CD4-positive, alpha-beta T cell treated with Interleukin-21 for 1 hour (primary cell): ENCODE results near the gene PSMD7.
A peak's percentile ranks its signal among the peaks of the same experiment; 100 is the strongest.
"Not testable (repeated sequence)": the region's sequence is repeated elsewhere in the genome, so short reads cannot be mapped to it uniquely, and the experiment has no call there.

ENCODE experiments used
- DNase-seq: peaks from one replicate; pipeline ENCODE4 v3.0.0-alpha.2; 2020

The PSMD7 gene

DNA sequence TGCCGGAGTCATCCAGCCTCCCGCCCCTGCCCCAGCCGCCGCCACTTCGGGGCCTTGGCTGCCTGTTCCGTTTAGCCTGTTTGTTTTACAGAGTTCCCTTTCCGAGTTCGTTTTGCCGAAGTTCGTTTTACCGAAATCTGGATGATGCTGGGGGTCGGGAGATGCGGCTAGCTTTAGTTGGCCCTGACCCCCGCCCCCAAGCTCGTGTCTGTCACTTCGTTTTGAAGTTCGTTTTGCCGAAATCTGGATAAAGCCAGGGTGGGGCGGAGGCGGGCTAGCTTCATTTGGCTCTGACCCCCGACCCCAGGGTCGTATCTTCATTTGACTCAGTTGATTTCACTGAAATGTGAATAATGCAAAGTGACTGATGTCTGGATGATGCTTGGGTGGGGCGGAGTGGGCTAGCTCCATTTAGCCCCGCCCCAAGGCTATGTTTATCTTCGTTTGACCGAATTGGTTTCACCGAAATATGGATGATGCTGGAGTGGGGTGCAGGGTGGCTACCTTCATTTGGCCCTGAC lies 591 bp downstream of the PSMD7 start:
- DNase-seq: peak; percentile 27

DNA sequence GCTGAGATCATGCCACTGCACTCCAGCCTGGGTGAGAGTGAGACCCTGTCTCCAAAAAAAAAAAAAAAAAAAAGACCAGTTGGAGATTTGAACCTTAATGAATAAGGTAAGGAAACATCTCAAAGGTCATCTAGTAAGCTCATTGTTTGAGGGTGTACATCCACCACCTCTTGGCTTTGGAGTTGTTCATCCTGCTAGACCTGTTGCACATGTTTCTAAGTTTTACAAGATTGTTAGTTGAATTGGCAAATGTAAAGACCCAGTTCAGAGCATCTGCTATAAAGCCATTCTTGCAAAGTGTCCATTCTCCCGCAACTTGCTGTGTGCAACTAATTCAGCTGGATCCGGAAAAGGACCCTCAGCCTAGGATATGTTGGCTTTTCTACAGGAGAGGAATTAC lies 1.5 kb downstream of the PSMD7 start:
- no peak for DNase-seq

DNA sequence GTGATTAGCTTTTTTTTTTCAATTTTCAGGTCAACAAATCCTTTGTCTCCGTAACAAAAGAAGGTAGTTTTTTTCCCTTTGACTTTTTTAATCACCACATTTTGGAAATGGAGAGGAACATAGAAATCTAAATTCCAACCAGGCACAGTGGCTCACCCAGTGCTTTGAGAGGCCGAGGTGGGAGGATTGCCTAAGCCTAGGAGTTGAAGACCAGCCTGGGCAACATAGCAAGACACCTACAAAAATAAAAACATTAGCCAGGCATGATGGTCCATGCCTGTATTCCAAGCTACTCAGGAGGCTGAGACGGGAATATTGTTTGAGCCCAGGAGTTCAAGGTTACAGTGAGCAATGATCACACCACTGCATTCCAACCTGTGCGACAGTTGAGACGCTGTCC lies 5.7 kb downstream of the PSMD7 start:
- no peak for DNase-seq

DNA sequence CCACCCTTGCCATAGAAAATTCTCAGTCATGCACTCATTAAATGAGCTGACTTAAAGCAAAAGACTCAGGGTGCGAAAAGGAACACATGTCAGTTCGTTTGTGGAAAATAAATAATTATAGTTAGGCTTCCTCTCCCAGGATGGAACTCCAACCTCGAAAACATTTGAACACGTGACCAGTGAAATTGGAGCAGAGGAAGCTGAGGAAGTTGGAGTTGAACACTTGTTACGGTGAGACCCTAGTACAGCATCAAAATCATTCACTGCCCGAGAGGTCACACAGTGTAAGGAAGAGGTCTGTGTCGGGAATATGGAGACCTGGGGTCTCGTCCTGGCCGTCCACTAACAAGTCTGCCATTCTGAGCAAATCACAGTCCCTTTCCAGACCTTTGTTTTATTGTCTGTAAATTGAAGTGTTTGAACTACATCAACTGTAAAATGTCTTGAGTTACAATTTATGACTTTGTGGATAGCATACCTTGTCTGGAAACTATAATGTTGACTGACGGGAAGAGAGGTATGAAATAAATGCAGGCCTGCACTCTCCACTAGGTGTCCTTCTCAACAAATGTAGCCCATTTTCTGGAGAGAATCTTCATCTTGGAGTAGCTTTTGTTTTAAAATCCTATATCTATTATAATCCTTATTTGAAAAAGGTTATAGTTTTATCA lies 7.7 kb downstream of the PSMD7 start:
- no peak for DNase-seq

DNA sequence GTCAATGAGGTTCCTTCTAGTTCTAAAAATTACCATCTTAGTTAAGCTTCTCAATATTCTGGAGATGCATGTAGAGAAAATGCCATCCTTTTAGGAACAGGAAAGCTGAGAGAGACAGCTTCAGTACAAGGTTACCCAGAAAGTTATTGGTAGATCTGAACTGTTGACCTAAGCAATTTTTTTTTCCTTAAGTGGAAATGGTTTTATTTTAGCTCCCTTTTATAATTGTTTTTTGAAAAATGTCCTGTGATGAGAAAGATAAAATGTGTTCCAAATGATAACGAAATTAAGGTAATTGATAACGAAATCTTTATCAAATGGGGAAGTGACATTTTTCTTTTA lies 8.2 kb downstream of the PSMD7 start:
- no peak for DNase-seq

DNA sequence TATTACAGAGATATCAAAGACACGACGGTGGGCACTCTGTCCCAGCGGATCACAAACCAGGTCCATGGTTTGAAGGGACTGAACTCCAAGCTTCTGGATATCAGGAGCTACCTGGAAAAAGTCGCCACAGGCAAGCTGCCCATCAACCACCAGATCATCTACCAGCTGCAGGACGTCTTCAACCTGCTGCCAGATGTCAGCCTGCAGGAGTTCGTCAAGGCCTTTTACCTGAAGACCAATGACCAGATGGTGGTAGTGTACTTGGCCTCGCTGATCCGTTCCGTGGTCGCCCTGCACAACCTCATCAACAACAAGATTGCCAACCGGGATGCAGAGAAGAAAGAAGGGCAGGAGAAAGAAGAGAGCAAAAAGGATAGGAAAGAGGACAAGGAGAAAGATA lies 8.7 kb downstream of the PSMD7 start:
- no peak for DNase-seq

DNA sequence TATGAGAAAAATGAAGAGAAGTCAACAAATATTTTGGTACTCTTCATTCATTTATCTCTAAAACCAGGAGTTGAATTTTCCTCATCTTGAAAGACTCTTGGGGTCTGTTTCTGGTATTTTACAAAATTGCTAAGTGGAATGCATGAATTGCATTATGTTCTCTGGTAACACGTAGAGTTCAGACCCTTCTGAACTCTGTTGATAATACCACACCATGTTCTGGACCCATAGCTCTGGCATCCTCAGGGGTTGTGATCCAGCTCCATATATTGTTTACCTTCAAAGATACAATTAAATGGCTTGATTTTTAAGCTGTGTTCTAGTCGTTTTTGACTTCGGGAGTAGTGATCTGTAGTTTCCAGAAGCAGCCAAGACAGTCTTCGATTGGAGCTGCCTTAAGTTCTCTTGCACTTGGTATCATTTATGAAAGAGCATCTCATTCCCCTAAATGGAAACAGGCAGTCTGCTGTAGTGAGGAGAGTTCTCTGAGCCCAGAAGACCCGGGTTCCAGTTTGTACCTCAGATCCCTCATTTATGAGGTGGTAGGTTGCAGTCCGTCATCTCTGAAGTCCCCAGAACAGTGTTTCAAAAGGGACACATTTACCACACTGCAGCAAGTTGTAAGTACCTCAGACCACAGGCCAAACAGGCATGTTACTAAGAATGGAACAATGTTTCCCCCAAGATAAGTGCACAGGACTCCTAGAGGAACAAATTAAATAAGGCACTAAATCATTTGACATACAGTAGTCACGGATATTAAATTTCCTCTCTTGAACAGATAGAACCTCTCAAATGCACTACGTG lies 9.6 kb downstream of the PSMD7 start:
- no peak for DNase-seq

DNA sequence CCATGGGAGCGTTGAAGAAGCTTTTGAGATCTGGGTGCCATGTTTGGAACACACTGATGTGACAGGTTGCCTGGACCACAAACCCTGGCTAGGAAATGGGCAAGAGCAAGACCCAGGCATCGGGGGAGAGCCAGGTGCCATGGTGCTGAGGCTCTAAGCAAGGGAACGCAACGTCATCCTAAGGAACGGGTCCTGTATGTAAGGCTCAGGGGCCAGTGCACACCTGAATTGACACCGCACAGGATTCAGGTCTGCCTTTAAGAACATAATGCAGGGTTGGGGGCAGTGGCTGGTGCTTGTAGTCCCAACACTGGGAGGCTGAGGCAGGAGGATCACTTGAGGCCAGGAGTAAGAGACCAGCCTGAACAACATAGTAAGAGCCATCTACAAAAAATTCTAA lies 10.8 kb downstream of the PSMD7 start:
- no peak for DNase-seq

DNA sequence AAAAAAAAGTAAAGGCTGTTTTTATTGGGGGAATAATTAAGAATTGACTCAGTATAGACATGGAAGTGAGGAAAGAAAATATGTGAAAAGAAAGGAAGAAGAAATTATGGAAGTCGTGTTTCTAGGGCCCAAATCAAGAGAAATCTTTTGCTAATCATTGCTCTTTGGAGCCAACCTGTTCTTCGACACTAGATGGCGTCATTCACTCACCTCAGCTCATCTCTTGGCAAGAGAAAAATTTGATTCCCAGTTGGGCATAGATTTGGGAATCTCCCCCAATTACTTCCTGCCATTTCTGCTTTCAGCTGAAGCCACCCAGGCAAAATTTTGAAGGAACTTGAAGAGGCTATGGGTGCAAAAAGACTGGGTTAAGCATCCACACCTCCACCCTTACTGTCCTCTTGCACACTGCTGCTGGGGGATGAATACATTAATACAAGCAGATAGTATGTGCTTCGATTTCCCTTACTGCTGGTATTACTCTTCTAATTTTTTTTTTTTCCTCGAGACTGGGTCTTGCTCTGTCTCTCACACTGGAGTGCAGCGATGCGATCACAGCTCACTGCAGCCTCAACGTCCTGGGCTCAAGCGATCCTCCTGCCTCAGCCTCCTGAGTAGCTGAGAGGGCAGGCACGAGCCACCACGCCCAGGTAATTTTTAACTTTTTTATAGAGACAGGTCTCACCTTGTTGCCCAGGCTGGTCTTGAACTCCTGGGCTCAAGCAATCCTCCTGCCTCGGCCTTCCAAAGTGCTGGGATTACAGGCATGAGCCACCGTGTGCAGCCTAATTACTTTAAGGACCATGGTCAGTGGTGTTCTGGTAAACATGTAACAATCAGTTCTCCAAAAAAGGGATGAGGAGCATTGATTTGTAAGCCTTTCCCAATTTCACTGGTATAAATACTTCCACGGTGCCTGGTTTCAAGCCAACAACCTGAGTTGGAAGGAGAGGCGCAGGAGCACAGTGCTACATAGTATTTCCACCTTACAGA lies 13.5 kb downstream of the PSMD7 start:
- peak; percentile 43 for DNase-seq

DNA sequence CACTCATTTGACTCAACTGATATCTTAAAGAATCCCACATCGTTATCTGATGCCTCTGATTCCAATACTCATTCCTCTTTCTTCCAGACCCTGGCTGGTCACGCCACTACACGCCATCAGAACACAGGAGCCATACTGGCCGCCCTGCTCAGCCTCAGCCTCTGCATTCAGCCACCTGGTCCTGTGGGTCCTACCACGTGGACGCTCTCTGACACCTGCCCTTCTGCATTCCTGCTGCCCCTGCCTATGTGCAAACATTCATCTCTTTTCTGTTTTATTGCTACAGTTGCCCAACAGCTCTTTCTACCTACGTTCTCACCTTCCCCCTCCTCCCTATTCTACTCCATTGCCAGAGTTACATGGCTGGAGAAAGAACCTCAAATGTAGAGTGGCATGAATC lies 18.4 kb downstream of the PSMD7 start:
- DNase-seq: no peak

DNA sequence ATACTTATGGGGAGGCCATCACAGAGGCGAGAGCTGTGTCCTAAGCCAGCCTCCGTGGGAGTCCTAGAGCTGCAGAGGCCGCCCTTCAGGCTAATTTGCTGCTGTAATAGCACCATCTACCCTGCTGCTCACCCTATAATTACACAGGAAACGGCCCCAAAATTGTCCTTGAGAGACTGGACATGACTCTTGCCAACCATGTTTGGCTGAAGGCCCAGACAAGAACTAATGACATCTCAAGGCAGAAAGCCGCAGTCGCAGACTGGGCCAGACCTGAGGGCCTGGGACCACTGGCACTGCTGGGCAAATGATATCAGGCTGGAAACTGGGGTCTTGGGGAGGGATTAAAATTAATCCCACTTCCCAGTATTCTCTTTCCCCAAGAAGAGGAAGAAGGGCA lies 24.1 kb downstream of the PSMD7 start:
- no peak for DNase-seq

DNA sequence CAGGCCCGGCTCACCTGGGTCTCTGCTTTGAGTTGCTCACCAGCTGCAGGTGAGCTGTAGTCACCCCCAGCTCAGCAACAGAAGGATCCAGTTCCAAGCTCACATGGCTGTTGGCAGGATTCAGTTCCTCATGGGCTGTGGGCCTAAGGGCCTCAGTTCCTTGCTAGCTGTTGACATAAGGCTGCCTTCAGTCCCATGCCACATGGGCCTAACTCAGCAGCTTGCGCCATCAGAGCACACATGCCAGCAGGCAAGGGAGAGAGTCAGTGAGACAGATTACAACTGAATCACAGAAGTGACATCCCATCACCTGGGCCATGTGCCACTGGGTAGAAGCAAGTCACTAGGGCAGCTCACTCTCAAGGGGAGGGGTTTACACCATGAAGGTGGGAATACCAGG lies 24.7 kb downstream of the PSMD7 start:
- DNase-seq: no peak

DNA sequence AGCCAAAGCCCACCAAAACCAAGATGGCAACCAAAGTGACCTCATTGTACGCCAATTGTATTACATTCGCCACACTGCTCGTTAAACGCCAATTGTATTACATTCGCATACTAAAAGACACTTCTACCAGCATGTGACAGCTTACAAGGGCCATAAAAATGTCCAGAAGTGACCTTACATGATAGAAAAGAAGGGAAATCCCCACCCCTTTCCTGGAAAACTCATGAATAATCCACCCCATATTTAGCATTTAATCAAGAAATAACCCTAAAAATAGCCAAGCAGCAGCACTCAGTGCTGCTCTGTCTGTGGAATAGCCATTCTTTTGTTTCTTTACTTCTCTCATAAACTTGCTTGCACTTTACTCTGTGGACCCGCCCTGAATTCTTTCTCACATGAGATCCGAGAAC lies 25.7 kb downstream of the PSMD7 start:
- no peak for DNase-seq

DNA sequence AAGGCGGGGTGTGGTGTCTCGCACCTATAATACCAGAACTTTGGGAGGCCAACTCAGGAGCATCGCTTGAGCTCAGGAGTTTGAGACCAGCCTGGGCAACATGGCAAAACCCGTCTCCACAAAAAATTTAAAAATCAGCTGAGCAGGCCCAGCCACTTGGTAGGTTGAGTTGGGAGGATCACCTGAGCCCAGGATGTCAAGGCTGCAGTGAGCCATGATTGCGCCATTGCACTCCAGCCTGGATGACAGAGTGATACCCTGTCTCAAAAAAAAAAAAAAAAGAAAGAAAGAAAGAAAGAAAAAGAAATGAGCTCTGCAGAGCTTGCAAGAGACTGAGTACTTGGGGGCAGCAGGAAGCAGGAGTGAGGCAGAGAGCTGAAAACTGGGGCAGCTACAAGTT lies 28.2 kb downstream of the PSMD7 start:
- not testable (repeated sequence) for DNase-seq

DNA sequence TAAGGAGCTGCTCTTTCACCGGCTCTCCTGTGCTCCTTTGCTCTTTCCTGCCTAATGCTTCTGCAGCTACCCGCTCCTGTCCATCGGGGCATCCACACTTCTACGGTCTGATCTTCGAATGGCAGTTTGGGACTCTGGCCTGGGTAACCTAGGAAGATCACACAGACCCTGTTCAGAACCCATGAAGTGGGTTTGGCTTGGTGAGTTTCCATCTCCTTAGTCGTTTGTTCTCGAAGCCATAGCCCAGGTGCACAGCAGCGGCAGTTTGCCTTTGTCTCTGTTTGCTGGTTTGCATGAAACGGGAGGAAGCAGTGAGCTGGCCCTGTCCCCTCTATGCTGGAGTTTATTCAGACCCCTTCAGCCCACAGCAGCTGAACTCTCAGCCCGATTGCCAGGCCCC lies 29.0 kb downstream of the PSMD7 start:
- no peak for DNase-seq

DNA sequence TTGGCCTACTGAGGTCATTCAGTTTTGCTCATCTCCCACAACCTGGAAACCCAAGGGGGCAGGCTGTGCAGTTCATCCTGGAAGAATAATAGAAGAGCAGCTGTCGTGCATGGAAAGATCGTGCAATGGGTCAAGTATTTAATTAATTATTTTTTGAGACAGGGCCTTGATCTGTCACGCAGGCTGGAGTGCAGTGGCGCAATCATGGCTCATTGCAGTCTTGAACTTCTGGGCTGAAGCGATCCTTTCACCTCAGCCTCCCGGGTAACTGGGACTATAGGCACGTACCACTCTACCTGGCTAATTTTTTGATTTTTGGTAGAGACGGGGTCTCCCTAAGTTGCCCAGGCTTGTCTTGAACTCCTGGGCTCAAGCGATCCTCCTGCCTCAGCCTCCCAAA lies 31.7 kb downstream of the PSMD7 start:
- DNase-seq: not testable (repeated sequence)

DNA sequence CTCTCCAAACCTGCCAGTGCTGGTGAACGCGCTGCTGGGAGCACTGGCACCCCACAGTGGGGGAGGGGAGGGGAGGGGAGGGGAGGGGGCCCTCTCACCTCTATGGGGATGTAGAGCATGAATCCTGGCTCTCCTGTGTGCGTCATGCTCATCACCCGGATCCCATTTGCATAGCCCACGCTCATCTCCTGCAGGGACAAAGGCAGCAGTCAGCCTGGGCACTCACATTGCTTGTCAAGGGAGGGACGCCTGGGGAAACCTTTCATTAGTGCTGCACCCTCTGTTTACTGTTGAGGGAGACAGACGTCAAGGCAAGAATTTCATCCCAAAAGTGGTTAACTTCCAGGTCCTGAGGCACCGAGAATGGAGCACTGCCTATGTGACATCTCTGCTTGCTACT lies 35.9 kb downstream of the PSMD7 start:
- DNase-seq: not testable (repeated sequence)

DNA sequence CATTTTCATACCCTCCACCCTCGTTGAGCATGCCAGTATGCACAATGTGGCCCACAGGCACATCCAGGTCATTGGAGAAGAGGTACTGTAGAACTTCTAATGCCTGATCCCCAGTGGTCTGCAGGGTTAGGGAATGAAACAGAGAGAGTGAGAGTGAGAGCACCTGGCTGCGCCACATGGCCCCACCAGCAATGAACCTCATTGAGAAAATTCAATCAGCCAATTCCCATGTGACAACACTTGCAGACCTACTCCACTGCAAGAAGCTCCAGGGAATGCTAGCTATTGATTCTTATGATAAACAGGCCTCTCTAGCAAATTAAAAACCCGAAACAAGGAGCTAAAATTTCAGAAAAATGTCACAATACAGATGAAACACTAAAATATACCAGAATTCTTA lies 40.9 kb downstream of the PSMD7 start:
- not testable (repeated sequence) for DNase-seq

DNA sequence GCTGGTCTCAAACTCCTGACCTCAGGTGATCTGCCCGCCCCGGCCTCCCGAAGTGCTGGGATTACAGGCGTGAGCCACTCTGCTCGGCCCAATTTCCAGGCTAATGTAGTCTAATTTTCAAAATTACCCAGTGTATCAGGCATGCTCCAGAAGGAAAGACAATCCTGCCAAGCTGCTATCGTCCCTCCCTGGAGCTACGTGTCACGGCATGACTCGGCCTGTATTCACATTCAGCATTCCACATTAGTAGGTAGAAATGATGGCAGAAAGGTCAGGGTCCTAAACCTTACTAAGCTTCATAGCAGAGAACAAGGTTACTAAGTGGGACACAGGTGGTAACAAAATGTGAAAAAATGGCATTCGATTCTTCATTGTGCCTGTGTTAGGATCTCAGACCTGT lies 42.6 kb downstream of the PSMD7 start:
- DNase-seq: not testable (repeated sequence)

DNA sequence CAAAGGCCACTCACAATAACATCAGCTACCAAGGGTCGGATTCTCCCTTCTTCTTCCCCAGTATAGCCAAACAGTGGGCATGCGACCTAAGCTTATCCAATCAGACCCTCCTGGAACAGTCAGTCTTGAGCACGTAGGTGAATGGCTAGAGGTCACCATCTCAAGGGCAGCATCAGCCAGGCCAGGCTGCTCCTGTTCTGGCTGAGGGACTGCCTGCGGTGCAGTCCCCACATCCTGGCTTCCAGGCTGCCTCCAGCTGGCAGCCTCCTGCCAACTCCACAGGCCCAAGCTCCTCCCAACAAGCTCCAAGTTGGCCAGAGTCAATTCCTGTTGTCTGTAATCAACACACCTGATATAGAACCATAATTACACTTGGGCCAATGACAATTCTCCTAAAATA lies 56.4 kb downstream of the PSMD7 start:
- not testable (repeated sequence) for DNase-seq
